HepG2 (cell line): ENCODE measurements around the gene ARL11. TPM values are rescaled to one million over a fixed set of nuclear protein-coding genes. Genes with fewer than 3 reads are reported as not detected.

ENCODE experiments used
- ATAC-seq: fragments of 200-7000 bp; cut with Tn5 transposase; 3 replicates; pipeline ENCODE4 v1.9.1; 2020; ENCODE audit warnings: mild to moderate bottlenecking, moderate library complexity
- BruUV-seq: library from RNA; stranded (reverse); fragments of 400-500 nt; replicated peaks from 2 replicates; lab custom pipeline; 2021; lab: Mats Ljungman, UMichigan
- CTCF ChIA-PET: fragments of 300-600 bp; formaldehyde crosslinking; extraction: SDS; loops from one replicate; lab custom pipeline; 2021; ENCODE audit warnings: low total read pairs, inconsistent platforms, low intra/inter-chr PET ratio; lab: Yijun Ruan, JAX
- POLR2A ChIA-PET: fragments of 350-600 bp; sonication (Branson Sonifier 250); formaldehyde crosslinking; loops from one replicate; lab custom pipeline; 2020; ENCODE audit warnings: antibody characterized with exemption, inconsistent platforms; lab: Yijun Ruan, JAX
- DNase-seq: peaks from one replicate; pipeline ENCODE4 v3.0.0-alpha.2; 2015; ENCODE audit warnings: low spot score
- FAIRE-seq: peaks from 3 replicates; lab custom pipeline; 2011; peaks lifted over from hg19 to GRCh38; lab: Jason Lieb, UNC
- H2AFZ ChIP-seq: one replicate; pipeline ENCODE4 v1.6.1; 2011; ENCODE audit warnings: low read length, inconsistent platforms
- H3K27ac ChIP-seq: fragments of 300-600 bp; 3 replicates; pipeline ENCODE4 v1.8.0; 2011; ENCODE audit warnings: mixed run types, mild to moderate bottlenecking, mixed read lengths, low read length, inconsistent platforms; ENCODE audit not compliant: insufficient read depth; ENCODE audit errors: extremely low read length
- H3K27me3 ChIP-seq, 2 experiments: fragments of 200-600 bp in 1 of 2; 2 replicates in 1 of 2; 3 replicates in 1 of 2; pipeline versions ENCODE4 v1.6.0 to v1.8.0; 2011; ENCODE audit warnings: low read length in 2 of 2, mild to moderate bottlenecking in 2 of 2, moderate library complexity in 2 of 2, inconsistent platforms in 1 of 2; ENCODE audit not compliant: insufficient read depth in 2 of 2, control insufficient read depth in 1 of 2
- H3K36me3 ChIP-seq, 2 experiments: fragments of 200-600 bp in 1 of 2; replicated peaks in 1 of 2; 2 replicates in 1 of 2; 3 replicates in 1 of 2; pipeline versions ENCODE4 v1.5.1 to v1.8.0; 2011; ENCODE audit warnings: low read length in 2 of 2, inconsistent platforms in 1 of 2; ENCODE audit not compliant: insufficient read depth in 2 of 2, control insufficient read depth in 1 of 2
- H3K4me1 ChIP-seq: 2 replicates; pipeline ENCODE4 v1.5.1; 2012; ENCODE audit warnings: low read length, inconsistent platforms; ENCODE audit not compliant: insufficient read depth
- H3K4me2 ChIP-seq: 2 replicates; pipeline ENCODE4 v1.6.0; 2011; ENCODE audit warnings: low read depth, low read length, inconsistent platforms
- H3K4me3 ChIP-seq, 3 experiments: fragments of 200-600 bp in 1 of 3; sonication (generic), shearing (Covaris generic) in 1 of 3; replicated peaks in 1 of 3; 2 replicates each; pipeline ENCODE4 v1.5.1; 2011 to 2016; ENCODE audit warnings: low read length in 3 of 3, inconsistent platforms in 2 of 3, low read depth in 2 of 3, mild to moderate bottlenecking in 2 of 3, control low read depth in 1 of 3, mixed read lengths in 1 of 3; ENCODE audit not compliant: insufficient read depth in 1 of 3
- H3K79me2 ChIP-seq: one replicate; pipeline ENCODE4 v1.6.1; 2011; ENCODE audit warnings: low read length, inconsistent platforms; ENCODE audit not compliant: insufficient read depth
- H3K9ac ChIP-seq: 2 replicates; pipeline ENCODE4 v1.6.0; 2011; ENCODE audit warnings: mild to moderate bottlenecking, low read depth, low read length, inconsistent platforms; ENCODE audit not compliant: insufficient read depth
- H3K9me3 ChIP-seq: 2 replicates; pipeline ENCODE4 v1.5.1; 2012; ENCODE audit warnings: mild to moderate bottlenecking, low read length
- H4K20me1 ChIP-seq: 2 replicates; pipeline ENCODE4 v1.6.0; 2011; ENCODE audit warnings: inconsistent platforms, mild to moderate bottlenecking, low read length, moderate library complexity; ENCODE audit not compliant: insufficient read depth
- ARNTL ChIP-seq: sonication (generic); formaldehyde crosslinking; IDR thresholded peaks from 2 replicates; pipeline ENCODE4 v1.4.0; 2020; ENCODE audit warnings: mild to moderate bottlenecking, missing genetic modification reagents
- CHD4 ChIP-seq: fragments of 200-600 bp; sonication (generic); IDR thresholded peaks from 2 replicates; pipeline ENCODE4 v1.7.0; 2017; ENCODE audit warnings: mild to moderate bottlenecking, low read length, borderline replicate concordance
- GPN1 ChIP-seq: sonication (generic); formaldehyde crosslinking; IDR thresholded peaks from 2 replicates; pipeline ENCODE4 v1.5.1; 2020; ENCODE audit warnings: missing genetic modification reagents, borderline replicate concordance
- HOXA5 ChIP-seq: sonication (generic); formaldehyde crosslinking; IDR thresholded peaks from 2 replicates; pipeline ENCODE4 v1.4.0; 2020; ENCODE audit warnings: missing genetic modification reagents
- HOXA9 ChIP-seq: sonication (generic); formaldehyde crosslinking; IDR thresholded peaks from 2 replicates; pipeline ENCODE4 v1.8.1; 2022; ENCODE audit warnings: missing genetic modification reagents, mild to moderate bottlenecking, moderate library complexity, borderline replicate concordance
- IKZF1 ChIP-seq: fragments of 450-650 bp; IDR thresholded peaks from 2 replicates; pipeline ENCODE4 v1.7.1; 2016
- MIER2 ChIP-seq: IDR thresholded peaks from 2 replicates; pipeline ENCODE4 v1.6.1; 2016; ENCODE audit warnings: missing biosample characterization, missing genetic modification reagents
- PHF21A ChIP-seq: sonication (generic); formaldehyde crosslinking; IDR thresholded peaks from 2 replicates; pipeline ENCODE4 v1.5.0; 2020; ENCODE audit warnings: mild to moderate bottlenecking, missing genetic modification reagents
- POLR2G ChIP-seq: fragments of 200-400 bp; formaldehyde crosslinking; IDR thresholded peaks from 2 replicates; pipeline ENCODE4 v1.6.1; 2018; ENCODE audit warnings: mild to moderate bottlenecking, low read depth, low read length, moderate library complexity
- RBM22 ChIP-seq: fragments of 200-400 bp; formaldehyde crosslinking; optimal IDR thresholded peaks from 2 replicates; pipeline ENCODE3; 2017; ENCODE audit warnings: mild to moderate bottlenecking, low read length, moderate library complexity
- ZNF530 ChIP-seq: sonication (generic); formaldehyde crosslinking; IDR thresholded peaks from 2 replicates; pipeline ENCODE4 v1.5.0; 2020; ENCODE audit warnings: low read depth, mild to moderate bottlenecking, missing genetic modification reagents
- ZNF747 ChIP-seq: sonication (generic); formaldehyde crosslinking; IDR thresholded peaks from 2 replicates; pipeline ENCODE4 v1.8.1; 2023; ENCODE audit warnings: missing genetic modification reagents, mild to moderate bottlenecking, borderline replicate concordance
- ZNF841 ChIP-seq: sonication (generic); formaldehyde crosslinking; IDR thresholded peaks from 2 replicates; pipeline ENCODE4 v1.8.1; 2023; ENCODE audit warnings: missing genetic modification reagents, borderline replicate concordance
- WGBS: methylation state at CpG from one replicate; pipeline ENCODE4 v1.1.6; 2017; ENCODE audit warnings: low lambda C conversion rate; 5-methylcytosine and 5-hydroxymethylcytosine counted together
- in situ Hi-C: cut with HindIII; loops from 2 replicates; pipeline ENCODE4 v1.10.0; 2017; ENCODE audit warnings: low pct_unique_long_range_greater_than_20kb; ENCODE audit not compliant: extremely low pct_ligation_motif_present
- intact Hi-C: fragments of 100-400 bp; cut with micrococcal nuclease; formaldehyde crosslinking; loops from one replicate; pipeline ENCODE4 v1.10.0; 2022; ENCODE audit not compliant: unreplicated experiment
- polyA plus RNA-seq, 8 experiments: library from polyadenylated mRNA; depleted of rRNA in 3 of 8; stranded (reverse) in 7 of 8; unstranded in 1 of 8; fragments of >200 nt; fragmentation: Illumina TruSeq in 4 of 8; extraction: Trizol in 4 of 8; gene quantifications; 2 replicates each; pipeline versions ENCODE4 v1.2.1 to v1.2.3, GENCODE V29; 2011 to 2016; ENCODE audit warnings: low read depth in 4 of 8, missing spikeins in 1 of 8, mixed read lengths in 1 of 8; ENCODE audit not compliant: insufficient read depth in 1 of 8
- total RNA-seq, 5 experiments: library from RNA; depleted of rRNA; stranded (reverse); fragments of >200 nt; fragmentation: Illumina TruSeq; extraction: Trizol; gene quantifications; 2 replicates each; pipeline ENCODE4 v1.2.3, GENCODE V29; 2016; ENCODE audit warnings: low read depth in 1 of 5
- TF ChIP-seq, protein P1 (sequence below): sonication (generic); formaldehyde crosslinking; IDR thresholded peaks from 2 replicates; pipeline ENCODE4 v1.4.0; 2020; ENCODE audit warnings: missing genetic modification reagents, borderline replicate concordance
- TF ChIP-seq, protein P2 (sequence below): sonication (generic); formaldehyde crosslinking; IDR thresholded peaks from 2 replicates; pipeline ENCODE4 v1.8.0; 2022; ENCODE audit warnings: mild to moderate bottlenecking, missing genetic modification reagents, moderate library complexity
- TF ChIP-seq, protein P3 (sequence below): IDR thresholded peaks from 2 replicates; pipeline ENCODE4 v1.6.1; 2016; ENCODE audit warnings: mild to moderate bottlenecking, missing biosample characterization, missing genetic modification reagents
- TF ChIP-seq, protein P4 (sequence below): sonication (generic); formaldehyde crosslinking; IDR thresholded peaks from 2 replicates; pipeline ENCODE4 v1.5.1; 2020; ENCODE audit warnings: mild to moderate bottlenecking, missing genetic modification reagents, borderline replicate concordance

The ARL11 gene
- total and polyA plus RNA-seq, 2 of the 13 experiments (the other 11 are each of a cell fraction or from before 2014, with no cell fraction given), result 0.04 to 0.22 TPM

DNA sequence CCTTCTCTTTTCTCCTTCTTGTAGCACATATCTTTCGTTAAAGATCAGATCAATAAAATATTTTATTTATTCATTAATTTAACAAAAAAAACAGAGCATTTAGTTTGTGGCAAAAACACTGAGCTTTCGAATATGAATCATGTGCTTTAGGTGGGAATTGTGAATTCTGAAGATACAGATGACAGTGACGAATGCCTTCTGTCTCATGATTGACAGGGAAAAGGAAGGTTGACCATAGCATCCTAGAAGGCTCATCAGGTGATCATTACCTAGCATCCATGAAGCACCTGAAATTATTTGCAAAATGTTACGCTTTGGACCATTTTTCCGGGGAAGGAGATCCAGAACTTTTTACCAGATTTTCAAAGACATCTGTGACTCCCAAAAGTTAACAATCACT lies 3.8 kb downstream of the ARL11 start:
- H3K9ac ChIP-seq, result no peak overlapping the region
- intact Hi-C loops, result no loop called here
- no TSS peak for BruUV-seq
- H3K4me2 ChIP-seq, result no peak overlapping the region
- ChIA-PET CTCF (no interaction called here), POLR2A (no interaction called here)
- H4K20me1 ChIP-seq, result no peaks in the 10 kb centered on the region
- no peak for ATAC-seq
- H3K4me3 ChIP-seq, result no peak overlapping the region
- no peaks in the 10 kb centered on the region for H3K9me3 ChIP-seq
- DNase-seq, result no peak
- in situ Hi-C loops, result no loop called here
- peaks cover 41% of the 10 kb centered on the region for H3K4me1 ChIP-seq
- no peaks in the 10 kb centered on the region for H3K79me2 ChIP-seq
- H2AFZ ChIP-seq, result no peak overlapping the region
- no peak overlapping the region for H3K27ac ChIP-seq
- 56% methylated on average over 5 of the region's 5 CpGs for WGBS
- no peak for FAIRE-seq
- H3K27me3 ChIP-seq, result no peaks in the 10 kb centered on the region; a peak in 1 of 5 replicates
- H3K36me3 ChIP-seq, result no peaks in the 10 kb centered on the region
- TF ChIP-seq ZNF530 (CRISPR knock-in tag) (no peak), GPN1 (no peak), POLR2G (no peak), ZNF841 (CRISPR knock-in tag) (no peak), HOXA9 (CRISPR knock-in tag) (no peak), ARNTL (CRISPR knock-in tag) (no peak), IKZF1 (no peak), PHF21A (CRISPR knock-in tag) (no peak), MIER2 (CRISPR knock-in tag) (no peak), ZNF747 (CRISPR knock-in tag) (no peak), RBM22 (no peak), HOXA5 (no peak), CHD4 (no peak)
- TF ChIP-seq, protein P1, sequence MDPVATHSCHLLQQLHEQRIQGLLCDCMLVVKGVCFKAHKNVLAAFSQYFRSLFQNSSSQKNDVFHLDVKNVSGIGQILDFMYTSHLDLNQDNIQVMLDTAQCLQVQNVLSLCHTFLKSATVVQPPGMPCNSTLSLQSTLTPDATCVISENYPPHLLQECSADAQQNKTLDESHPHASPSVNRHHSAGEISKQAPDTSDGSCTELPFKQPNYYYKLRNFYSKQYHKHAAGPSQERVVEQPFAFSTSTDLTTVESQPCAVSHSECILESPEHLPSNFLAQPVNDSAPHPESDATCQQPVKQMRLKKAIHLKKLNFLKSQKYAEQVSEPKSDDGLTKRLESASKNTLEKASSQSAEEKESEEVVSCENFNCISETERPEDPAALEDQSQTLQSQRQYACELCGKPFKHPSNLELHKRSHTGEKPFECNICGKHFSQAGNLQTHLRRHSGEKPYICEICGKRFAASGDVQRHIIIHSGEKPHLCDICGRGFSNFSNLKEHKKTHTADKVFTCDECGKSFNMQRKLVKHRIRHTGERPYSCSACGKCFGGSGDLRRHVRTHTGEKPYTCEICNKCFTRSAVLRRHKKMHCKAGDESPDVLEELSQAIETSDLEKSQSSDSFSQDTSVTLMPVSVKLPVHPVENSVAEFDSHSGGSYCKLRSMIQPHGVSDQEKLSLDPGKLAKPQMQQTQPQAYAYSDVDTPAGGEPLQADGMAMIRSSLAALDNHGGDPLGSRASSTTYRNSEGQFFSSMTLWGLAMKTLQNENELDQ (CRISPR knock-in tag), result no peak
- TF ChIP-seq, protein P2, sequence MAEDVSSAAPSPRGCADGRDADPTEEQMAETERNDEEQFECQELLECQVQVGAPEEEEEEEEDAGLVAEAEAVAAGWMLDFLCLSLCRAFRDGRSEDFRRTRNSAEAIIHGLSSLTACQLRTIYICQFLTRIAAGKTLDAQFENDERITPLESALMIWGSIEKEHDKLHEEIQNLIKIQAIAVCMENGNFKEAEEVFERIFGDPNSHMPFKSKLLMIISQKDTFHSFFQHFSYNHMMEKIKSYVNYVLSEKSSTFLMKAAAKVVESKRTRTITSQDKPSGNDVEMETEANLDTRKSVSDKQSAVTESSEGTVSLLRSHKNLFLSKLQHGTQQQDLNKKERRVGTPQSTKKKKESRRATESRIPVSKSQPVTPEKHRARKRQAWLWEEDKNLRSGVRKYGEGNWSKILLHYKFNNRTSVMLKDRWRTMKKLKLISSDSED (CRISPR knock-in tag), result no peak
- TF ChIP-seq, protein P3, sequence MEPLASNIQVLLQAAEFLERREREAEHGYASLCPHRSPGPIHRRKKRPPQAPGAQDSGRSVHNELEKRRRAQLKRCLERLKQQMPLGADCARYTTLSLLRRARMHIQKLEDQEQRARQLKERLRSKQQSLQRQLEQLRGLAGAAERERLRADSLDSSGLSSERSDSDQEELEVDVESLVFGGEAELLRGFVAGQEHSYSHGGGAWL (CRISPR knock-in tag), result no peak
- TF ChIP-seq, protein P4, sequence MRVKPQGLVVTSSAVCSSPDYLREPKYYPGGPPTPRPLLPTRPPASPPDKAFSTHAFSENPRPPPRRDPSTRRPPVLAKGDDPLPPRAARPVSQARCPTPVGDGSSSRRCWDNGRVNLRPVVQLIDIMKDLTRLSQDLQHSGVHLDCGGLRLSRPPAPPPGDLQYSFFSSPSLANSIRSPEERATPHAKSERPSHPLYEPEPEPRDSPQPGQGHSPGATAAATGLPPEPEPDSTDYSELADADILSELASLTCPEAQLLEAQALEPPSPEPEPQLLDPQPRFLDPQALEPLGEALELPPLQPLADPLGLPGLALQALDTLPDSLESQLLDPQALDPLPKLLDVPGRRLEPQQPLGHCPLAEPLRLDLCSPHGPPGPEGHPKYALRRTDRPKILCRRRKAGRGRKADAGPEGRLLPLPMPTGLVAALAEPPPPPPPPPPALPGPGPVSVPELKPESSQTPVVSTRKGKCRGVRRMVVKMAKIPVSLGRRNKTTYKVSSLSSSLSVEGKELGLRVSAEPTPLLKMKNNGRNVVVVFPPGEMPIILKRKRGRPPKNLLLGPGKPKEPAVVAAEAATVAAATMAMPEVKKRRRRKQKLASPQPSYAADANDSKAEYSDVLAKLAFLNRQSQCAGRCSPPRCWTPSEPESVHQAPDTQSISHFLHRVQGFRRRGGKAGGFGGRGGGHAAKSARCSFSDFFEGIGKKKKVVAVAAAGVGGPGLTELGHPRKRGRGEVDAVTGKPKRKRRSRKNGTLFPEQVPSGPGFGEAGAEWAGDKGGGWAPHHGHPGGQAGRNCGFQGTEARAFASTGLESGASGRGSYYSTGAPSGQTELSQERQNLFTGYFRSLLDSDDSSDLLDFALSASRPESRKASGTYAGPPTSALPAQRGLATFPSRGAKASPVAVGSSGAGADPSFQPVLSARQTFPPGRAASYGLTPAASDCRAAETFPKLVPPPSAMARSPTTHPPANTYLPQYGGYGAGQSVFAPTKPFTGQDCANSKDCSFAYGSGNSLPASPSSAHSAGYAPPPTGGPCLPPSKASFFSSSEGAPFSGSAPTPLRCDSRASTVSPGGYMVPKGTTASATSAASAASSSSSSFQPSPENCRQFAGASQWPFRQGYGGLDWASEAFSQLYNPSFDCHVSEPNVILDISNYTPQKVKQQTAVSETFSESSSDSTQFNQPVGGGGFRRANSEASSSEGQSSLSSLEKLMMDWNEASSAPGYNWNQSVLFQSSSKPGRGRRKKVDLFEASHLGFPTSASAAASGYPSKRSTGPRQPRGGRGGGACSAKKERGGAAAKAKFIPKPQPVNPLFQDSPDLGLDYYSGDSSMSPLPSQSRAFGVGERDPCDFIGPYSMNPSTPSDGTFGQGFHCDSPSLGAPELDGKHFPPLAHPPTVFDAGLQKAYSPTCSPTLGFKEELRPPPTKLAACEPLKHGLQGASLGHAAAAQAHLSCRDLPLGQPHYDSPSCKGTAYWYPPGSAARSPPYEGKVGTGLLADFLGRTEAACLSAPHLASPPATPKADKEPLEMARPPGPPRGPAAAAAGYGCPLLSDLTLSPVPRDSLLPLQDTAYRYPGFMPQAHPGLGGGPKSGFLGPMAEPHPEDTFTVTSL (CRISPR knock-in tag), result no peak
